HG02885 (cell line): ENCODE data around the gene GAL.

Experiments
- ATAC-seq: cut with Tn5 transposase; IDR thresholded peaks from one replicate; pipeline ENCODE4 v1.9.1; 2021; ENCODE audit warnings: mild to moderate bottlenecking; ENCODE audit not compliant: unreplicated experiment, poor library complexity

Gene GAL

DNA sequence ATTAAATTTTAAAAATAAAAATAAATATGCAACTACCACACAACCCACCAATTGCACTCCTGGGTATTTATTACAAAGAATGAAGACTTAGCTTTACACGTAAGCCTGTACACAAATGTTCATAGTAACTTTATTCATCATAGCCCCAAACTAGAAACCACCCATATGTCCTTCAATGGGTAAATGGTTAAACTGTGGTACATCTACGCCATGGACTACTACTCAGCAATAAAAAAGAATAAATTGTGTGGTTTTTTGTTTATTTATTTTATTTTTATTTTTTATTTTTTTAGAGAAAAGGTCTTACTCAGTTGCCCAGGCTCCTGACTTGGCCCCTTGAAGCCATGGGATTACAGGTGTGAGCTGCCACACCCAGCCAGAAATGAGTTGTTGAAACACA, 14.6 kb downstream of the GAL start:
- ATAC-seq, result no peak

DNA sequence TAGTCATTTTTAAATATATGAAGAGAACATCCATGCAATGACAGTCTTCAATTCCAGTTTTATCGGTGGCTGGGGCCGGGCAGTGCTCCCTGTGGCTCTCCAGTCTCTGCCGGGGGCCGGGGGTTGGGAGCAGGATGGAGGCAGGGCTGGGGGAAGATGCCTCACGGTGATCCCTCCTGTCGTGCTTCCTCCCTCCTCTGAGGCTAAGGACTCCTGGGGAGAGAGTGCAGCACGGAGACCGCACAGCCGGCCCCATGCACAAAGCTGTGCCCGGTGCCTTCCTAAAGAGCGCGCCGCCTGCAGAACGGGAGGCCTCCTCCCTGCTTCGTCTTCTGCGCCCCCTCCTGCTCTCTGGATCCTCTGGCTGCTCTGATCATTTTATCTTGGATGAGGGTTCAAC, 20.5 kb downstream of the GAL start:
- no peak for ATAC-seq

DNA sequence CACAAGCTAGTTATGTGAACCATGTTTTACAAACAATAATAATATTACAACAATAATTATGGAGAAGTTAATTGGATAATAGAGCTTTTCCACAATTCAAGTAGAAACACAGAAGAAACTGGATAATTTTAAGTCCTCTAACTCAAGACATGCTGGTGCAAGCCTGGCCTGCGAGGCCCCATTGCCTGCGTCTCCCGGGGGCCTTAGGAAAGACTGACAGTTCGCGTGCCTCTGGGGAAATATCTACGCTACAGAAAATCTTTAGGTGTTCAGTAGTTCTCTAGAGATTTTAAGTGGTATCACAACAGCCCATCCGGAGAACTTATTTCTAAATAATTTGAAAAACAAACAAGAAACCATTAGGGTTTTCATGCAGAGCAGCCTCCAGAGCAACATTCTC, 23.2 kb downstream of the GAL start:
- ATAC-seq, result no peak

DNA sequence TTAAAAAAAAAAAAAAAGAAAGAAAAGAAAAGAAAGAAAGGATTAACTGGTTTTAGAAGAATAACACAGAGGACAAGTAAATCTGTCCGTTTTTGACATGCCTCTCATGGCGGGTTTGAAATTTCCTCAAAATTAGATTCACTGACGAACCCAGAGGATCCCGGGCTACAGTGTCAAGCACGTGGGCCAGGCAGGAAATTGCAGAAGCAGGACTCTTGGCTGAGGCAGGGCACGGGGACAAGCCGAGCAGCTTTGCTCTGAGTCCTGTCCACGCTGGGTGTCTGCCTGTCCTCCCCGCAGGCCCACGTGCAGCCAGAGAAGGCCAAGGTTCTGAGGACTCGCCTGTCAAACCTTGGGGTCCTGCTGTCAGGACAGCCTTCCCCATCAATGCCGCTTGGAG, 24.7 kb downstream of the GAL start:
- ATAC-seq, result no peak

DNA sequence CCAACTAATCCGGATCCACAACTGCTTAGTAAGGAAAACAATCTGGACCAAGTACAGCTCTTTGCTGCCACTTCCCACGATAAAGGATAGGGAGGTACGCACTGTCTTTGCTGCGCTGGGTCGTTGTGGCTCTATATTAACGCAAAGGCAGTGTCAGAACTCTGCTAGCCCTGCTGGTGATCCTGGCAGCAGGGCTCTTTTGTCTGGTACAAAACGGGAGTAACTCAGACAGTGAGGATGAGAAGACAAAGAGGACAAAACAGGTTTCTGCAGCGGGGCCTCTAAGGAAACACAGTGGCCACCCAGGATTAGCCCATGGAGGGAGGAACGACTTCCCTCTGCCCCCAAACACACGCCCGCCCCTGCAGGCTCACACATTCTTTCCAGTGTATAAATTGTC, 26.1 kb downstream of the GAL start:
- no peak for ATAC-seq

DNA sequence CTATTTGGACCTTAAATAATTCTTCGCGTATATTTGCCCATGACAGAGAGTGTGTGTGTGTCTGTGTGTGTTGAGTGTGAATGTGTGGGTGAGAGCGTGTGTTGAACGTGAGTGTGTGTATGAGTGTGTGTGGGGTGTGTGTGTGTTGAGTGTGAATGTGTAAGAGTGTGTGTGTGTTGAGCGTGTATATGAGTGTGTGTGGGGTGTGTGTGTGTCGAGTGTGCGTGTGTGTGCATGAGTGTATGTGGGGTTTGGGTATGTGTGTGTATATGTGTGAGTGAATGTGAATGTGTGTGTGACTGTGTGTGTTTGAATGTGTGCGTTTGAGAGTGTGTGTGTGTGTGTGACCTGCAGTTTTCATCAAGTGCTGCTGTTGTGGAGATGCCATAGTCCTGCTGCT, 26.8 kb downstream of the GAL start:
- ATAC-seq, result no peak

DNA sequence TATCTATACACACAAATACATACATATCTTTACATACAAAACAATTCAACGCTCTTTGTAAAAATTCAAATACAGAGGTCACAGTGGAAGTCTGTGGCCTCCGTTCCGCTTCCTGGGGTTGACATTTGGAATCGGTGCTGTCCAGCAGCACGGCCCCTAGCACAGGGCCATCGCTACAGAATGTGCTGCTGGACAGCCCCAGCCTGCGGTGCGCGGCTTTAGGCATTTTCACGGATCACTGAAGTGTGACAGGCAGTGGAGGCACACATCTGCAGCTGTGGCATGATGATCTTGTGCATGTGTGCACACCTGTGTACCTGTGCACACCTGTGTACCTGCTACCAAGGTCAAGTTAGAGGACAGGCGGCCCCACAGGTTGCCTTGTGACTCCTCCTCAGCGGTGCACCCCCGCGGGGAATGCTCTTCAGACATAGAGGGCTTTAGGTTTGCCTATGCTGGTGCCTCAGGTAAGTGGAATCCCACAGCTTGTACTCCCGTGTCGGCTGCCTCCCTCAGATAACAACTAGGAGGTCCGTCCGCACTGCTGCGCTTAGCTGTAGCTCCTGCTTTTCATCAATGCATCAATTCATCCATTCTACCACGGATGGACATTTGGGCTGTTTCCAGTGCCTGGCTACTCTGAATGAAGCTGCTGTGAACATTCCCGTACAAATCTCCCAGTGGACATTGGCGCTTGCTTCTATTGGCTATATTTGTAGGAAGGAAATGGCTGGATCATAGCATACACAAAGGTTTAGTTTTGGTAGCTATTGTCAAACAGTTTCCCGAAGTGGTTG, 29.9 kb downstream of the GAL start:
- no peak for ATAC-seq

DNA sequence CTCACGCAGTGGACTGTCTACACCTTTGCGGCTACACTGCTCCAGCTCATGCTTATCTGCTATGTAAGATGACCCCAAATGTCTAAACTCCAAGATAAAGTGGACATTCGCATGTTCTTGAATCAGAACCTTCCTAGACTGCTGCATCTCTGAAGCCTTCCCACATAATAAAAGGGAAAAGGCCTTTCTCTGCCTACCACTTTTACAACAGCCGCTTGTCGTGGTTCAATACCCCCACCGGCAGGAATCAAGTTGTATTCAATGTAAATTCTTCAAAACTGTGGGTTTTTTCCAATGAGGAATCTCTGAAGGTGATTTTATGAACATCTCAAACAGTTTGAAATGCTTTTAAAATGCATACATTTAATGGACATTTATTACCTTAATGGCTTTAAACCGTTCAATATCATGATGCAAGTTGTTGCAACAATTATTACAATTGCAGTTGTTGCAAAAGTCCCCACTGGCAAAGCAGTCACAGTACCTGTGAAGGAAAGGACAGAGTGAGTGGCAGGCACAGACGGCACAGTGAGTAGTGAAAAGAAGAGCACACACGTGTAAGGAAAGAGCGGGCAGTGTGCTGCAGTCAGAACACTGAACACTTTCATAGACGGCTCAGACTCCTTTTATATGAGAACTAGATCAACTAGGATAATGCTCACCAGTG, 31.2 kb downstream of the GAL start:
- ATAC-seq, result no peak

DNA sequence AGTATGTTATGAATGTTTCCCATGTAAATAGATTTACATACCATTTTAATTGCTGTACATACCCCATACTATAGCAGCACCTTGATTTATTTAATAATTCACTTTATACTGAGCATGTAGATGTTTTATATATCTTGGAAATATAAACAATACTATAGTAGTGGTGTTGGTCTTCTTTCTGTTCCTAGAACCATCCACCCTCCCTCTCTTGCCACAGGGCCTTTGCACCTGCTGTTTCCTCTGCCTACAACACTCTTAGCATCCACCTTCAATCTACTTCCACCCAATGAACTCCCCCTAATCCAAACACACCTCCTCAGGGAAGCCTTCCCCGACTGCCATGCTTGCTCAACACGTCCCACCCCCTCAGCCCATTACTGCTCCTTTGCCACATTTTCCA, 36.7 kb downstream of the GAL start:
- ATAC-seq, result no peak

DNA sequence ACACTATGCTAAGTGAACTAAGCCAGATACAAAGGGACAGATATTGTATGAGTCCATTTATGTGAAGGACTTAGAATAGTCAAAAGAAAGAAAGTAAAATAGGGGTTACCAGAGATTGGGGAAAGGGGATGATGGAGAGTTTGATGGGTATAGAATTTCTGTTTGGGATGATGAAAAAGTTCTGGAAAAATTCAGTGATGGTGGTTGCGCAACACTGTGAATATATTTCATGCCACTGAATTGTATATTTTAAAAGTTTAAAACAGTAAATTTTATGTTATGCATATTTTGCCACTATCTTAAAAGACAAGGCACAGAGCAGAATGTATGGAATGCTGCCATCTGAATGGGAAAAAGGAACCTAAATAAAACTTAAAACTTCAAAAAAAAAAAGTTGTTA, 37.8 kb downstream of the GAL start:
- no peak for ATAC-seq

DNA sequence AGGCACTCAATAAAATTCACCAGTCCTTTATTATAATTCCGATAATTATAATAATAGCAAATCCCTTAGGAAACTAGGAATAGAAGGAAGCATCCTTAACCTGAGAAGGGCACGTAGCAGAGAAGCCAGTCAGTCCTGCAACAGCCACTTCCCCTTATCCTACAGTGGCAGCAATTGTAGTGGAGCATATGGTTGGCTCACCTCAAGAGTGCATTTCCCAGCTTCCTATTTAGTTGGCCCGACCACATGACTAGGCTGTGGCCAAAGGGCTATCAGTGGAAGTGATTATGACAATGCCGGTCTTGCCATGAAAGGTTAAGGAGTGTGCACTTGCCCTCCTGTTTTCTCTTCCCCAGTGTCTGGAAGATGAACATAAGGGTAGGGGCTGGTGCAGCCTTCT, 39.9 kb downstream of the GAL start:
- ATAC-seq, result no peak

DNA sequence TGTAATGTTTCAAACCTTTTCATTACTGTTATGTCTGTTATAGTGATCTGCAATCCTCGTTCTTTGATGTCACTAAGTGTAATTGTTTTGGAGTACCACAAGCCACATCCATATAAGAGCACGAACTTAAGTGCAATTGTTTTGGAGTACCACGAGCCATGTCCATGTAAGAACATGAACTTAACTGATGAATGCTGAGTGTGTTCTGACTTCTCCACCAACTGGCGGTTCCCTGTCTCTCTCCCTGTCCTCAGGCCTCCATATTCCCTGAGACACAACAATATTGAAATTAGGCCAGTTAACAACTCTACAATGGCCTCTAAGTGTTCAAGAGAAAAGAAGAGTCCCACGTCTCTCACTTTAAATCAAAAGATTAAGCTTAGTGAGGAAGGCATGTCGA, 43.4 kb downstream of the GAL start:
- ATAC-seq, result no peak

DNA sequence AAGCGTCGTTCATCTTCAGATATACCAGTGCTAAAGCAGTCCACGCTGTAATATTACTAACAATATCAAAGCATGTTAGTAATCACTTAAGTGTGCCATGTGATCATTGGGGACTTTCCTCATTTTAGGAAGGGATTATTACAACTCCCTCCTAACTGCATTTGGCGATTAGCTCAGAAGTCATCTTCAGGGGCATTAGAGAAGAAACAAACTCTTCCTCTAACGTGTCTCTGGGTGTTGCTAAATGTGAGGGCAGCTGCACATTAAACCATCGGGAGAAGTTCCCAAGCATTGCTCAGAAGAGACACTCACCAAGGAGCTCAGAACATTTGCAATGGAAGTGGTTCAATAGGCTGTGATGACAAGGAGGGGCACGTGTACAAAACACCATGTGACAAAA, 49.8 kb downstream of the GAL start:
- no peak for ATAC-seq

DNA sequence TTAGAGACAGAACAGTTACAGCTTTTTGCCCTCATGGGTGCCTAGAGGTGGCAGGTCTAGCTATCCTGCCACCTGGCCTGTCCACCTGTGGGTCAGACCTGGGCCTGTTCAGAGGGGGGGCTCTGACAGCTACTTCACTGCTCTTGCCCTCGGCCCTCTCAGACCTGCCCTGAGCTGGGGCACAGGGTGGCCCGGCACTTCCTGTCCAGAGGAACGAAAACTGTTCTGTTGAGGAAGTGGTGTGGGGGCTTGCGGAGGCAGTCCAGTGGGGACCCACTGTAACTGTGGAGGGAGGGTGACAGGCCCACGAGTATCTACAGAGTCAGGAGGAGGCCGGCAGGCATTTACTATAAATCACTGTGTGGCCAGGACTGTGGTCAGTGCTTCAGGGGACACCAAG, 50.8 kb downstream of the GAL start:
- ATAC-seq, result no peak

DNA sequence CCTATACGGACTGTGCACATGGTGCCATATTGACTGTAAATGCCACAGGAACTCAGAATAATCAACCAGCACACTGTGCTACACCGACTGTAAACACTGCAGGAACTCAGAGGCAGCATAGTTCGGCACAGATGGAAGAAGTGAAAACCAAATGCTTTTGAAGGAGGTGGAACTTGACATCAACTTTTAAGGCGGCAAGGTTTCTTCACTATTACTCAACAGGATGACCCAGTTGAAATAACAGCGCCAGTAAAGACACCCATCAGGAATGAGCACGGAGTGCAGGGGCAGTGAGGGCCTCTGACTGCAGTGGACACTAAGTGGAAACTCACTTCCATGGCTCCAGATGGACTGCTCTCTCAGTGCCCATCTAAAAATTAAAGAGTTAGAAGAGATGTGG, 51.3 kb downstream of the GAL start:
- ATAC-seq, result no peak
